Endothelial cell of coronary artery (primary cell): ENCODE data around the gene GXYLT2. TPM values are rescaled to one million over a fixed set of nuclear protein-coding genes. Genes with fewer than 3 reads are reported as not detected.

ENCODE experiments used
- total RNA-seq: library from RNA; depleted of rRNA; stranded (reverse); fragments of >200 nt; gene quantifications from 2 replicates; pipeline ENCODE4 v1.2.3, GENCODE V29; 2014

The GXYLT2 gene
- total RNA-seq = 0.54 and 1.7 TPM in 2 replicates

DNA sequence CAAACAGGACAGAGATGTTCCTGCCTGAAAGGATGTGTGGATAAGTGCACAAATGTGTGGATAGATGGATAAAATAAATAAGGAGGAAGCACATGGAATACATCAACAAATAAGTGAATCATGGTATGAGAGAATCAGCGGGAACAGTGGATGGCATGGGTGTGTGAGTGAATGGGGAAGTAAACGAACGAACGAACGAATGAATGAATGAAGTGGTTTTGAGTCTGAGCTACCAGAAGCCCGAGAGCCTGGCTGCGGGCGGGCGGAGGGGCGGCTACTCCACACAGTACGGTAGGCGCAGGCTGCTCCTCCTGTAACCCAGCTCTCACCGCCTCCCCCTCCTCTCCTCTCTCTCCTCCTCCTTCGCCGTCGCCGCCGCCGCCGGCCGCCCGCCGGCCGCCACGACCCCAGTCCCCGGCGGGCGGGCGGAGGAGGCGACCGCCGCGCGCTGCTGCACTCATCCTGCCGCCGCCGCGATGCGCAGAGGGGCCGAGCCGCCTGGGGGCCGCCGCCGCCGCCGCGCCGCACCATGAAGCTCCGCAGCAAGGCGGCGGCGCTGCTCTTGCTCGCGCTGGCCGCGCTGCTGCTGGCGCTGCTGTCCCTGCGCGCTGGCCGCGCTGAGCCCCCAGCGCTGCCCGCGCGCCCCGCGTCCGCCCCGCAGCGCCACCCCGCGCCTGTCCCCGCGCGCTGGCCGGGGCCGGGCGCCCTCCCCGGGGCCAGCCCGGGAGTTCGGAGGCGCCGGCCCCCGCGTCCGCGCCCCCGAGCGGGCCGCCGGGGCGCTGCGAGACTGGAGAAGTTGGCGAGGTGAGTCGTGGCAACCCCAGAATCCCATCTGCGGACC is at the start of gene GXYLT2:
Gene GXYLT2, plus strand, starts transcription at position 342 of the 841 bp plus-strand sequence. Its CDS starts 188 bp downstream, at position 530.

GRCh38 chr3:72847751-72848702 is 39.8 kb upstream of the GXYLT2 start, which contains the start of gene SHQ1:
TSS of gene SHQ1 (minus strand) at chr3:72848445. CDS start at chr3:72848340, 105 bp downstream.

GRCh38 chr3:72996473-72997333 is 108.9 kb downstream of the GXYLT2 start, which contains the start of gene PPP4R2:
TSS of gene PPP4R2 (plus strand) at chr3:72996811. CDS start at chr3:72997038, 227 bp downstream.

Other genes starting within 250 kb of the GXYLT2 start
- 19.8 and 19.9 TPM in 2 replicates for gene SHQ1, start 39.6 kb upstream of the GXYLT2 start, total RNA-seq
- 66.3 and 72.5 TPM in 2 replicates for gene PPP4R2, start 108.8 kb downstream of the GXYLT2 start, total RNA-seq
- gene EBLN2, start 173.6 kb downstream of the GXYLT2 start, total RNA-seq = 4.4 and 7.2 TPM in 2 replicates